Measurements from ENCODE around the gene SLC17A7.

The SLC17A7 gene

DNA sequence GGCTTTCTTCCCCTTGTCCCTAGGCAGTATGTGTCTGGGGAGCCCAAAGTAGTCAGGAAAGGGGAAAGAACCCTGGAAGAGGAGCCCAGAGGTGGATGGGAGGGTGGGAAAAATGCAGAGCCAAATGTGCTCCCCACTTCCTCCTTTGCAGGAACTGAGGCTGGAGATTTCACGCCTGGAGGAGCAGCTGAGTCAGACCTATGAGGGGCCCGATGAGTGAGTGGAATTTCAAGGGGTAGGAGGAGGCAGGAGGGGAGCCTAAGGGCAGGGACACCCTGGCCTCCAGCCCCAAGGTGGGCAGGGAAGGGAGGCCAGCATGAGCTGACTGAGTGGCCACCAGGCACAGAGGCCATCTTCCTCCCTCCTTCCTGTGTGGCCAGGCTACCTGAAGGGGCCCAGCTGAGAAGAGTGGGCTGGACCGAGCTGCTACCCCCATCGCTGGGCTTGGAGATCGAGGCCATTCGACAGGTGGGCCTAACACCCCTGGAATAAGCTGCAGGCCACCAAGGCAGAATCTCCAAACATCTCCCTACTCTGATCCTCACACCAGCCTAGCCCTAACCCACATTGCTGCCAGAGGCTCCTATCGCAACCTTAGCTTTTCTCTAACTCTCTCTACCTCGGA, 32.4 kb downstream of the SLC17A7 start:
- no peak for DNase-seq (ENCODE audit: low read depth in 2 of 2)

DNA sequence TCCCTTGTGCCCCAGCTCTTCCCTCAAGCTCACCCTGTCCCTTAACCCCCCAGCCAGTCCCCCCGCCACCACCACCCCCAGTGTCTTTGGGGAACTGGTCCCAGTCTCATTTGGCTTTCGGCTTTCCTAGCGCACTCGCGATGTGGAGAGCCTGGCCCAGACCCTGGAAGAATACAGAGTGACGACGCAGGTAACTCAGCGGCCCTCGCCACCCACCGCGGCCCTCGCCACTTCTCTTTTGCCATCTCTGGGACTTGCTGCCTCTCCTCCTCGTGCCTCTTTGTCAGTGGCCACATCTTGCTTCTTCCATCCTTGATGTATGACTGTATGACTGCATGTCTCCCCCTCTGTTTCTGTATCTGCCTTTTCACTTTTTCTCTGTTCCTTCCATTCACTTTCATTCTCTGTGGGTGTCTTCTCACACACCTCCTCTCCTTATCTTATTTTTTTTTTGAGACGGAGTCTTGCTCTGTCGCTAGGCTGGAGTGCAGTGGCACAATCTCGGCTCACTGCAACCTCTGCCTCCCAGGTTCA, 33.8 kb downstream of the SLC17A7 start:
- no peak for DNase-seq (ENCODE audit: low read depth in 2 of 2)

GRCh38 chr19:49407079-49407478, 34.2 kb downstream of the SLC17A7 start:
- no peak for DNase-seq (ENCODE audit: low read depth in 2 of 2)

DNA sequence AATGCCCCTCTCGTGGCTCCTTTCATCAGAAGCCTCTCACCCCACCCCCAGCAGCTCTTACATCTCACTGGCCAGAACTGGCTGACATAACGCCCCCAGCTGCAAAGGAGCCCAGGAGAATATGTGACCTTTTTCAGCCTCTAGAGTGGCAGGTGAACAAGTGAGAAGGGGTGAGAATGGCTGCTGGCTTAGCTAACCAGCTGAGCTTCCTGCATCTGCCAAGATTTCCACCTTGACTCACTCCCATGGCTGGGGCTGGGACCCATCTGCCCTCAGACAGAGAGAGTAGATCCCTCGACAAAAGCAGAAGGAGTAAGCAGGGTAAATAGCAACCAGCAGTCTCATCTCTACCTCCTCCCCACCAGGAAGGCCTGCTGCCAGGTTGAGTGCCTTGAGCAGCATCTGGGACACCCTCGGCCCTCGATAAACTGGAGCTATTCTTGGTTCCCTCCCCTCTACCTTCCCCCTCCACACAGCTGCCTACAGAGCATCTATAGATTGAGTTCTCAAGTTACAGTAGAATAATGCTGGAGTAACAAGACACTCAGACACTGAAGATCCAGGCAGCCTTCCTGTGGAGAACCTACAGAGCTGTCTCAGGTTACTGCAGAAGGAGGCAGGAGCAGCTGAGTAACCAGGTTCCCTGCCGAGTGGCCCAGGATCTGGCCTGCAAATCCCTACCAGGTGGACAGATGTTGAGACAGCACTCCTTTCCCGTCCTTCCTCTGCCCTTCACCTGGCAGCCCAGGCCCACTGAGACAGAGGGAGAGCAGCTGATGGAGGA, 37.7 kb downstream of the SLC17A7 start:
- DNase-seq (ENCODE audit: low read depth in 2 of 2) = no peak

DNA sequence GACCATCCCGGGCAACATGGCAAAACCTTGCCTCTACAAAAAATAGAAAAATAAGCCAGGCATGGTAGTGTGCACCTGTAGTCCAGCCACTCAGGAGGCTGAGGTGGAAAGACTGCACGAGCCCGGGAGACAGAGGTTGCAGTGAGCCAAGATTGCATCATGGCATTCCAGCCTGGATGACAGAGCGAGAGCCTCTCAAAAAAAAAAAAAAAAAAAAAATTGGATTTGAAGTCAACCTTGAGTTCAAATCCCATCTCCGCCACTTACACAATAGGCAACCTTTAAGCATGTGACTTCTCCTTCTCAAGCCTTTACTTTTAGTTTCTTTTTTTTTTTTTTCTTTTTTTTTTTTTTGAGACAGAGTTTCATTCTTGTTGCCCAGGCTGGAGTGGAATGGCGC, 41.3 kb downstream of the SLC17A7 start:
- DNase-seq (ENCODE audit: low read depth in 2 of 2) = no peak

- DNase-seq (ENCODE audit: low read depth in 2 of 2) = no peak
Measured at GRCh38 chr19:49398931-49399330, 42.4 kb downstream of the SLC17A7 start.

DNA sequence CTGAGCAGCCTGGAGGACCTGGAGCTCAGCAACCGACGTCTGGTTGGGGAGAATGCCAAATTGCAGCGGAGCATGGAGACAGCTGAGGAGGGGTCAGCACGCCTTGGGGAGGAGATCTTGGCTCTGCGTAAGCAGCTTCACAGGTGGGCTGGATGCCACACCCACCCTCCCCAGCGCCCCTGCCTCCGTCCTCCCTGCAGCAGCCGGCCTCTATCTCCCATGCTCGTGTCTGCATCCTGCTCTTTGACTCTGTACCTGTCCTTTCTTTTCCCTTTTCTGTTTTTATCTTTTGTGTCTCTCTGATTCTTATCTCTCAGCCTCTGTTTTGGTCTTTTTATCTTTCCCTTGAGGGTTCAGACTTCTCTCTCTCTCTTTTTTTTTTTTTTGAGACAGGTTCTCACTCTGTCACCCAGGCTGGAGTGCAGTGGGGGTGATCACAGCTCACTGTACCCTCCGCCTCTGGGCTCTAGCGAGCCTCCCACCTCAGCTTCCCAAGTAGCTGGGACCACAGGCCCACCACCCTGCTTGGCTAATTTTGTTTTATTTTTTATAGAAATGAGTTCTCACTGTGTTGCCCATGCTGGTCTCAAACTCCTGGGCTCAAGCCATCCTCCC, 43.2 kb downstream of the SLC17A7 start:
- DNase-seq (ENCODE audit: low read depth in 2 of 2) = no peak

DNA sequence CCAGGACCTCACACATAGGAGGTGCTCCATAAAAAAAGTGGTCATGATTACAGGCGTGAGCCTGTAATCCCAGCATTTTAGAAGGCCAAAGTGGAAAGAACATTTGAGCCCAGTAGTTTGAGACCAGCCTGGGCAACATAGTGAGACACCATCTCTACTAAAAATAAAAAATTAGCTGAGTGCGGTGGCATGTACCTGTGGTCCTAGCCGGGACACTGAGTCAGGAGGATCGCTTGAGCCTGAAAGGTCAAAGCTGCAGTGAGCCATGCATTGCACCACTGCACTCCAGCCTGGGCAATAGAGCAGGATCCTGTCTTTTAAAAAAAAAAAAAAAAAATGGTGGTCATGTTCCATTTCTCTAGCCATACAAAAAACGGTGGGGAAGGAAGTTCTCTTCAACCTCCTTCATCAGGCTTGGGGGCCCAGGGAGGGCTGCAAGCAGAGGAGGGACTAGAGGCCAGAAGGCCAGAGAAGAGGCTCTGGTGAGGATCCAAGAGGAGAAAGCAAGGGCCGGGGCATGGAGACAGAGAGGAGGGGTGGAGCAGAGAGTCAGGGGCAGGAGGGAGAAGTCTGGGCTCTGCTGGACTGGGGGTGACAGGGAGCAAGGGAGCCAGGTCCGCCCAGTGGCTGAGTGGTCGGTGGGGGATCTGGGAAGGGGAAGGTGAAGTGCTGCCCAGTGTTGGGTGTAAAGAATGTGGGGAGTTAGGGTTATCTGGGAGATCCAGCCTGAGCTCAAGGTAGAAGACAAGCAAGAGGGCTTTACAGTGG, 44.4 kb downstream of the SLC17A7 start:
- DNase-seq (ENCODE audit: low read depth in 2 of 2) = no peak

GRCh38 chr19:49395581-49396407, 45.5 kb downstream of the SLC17A7 start:
- DNase-seq (ENCODE audit: low read depth in 2 of 2) = no peak

GRCh38 chr19:49393881-49394280, 47.4 kb downstream of the SLC17A7 start:
- DNase-seq (ENCODE audit: low read depth in 2 of 2) = no peak

GRCh38 chr19:49391581-49392399, 49.5 kb downstream of the SLC17A7 start:
- peak; percentile 56 to 63 for DNase-seq (ENCODE audit: low read depth in 2 of 2)

DNA sequence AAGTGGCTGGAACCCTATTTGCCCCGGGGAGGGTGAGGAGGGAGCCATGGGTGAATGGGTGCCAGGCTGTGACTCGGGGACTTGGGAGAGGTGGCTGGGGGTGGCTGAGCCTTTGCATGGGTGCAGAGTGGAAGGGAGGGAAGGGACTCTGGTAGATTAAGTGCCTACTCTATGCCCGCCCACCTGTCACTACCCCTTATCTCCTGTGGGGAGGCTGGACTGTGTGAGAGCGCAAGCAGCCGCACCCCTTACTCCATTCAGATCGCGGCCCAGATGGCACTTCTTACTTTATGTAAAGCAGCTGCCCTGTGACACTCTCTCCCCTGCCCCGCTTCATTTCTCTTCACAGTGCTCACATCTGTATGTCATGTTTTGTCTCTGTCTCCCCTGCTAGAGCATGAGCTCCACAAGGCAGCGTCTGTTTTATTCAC, 50.4 kb downstream of the SLC17A7 start:
- no peak for DNase-seq (ENCODE audit: low read depth in 2 of 2)

GRCh38 chr19:49390131-49390928, 51.0 kb downstream of the SLC17A7 start:
- DNase-seq (ENCODE audit: low read depth in 2 of 2) = no peak

DNA sequence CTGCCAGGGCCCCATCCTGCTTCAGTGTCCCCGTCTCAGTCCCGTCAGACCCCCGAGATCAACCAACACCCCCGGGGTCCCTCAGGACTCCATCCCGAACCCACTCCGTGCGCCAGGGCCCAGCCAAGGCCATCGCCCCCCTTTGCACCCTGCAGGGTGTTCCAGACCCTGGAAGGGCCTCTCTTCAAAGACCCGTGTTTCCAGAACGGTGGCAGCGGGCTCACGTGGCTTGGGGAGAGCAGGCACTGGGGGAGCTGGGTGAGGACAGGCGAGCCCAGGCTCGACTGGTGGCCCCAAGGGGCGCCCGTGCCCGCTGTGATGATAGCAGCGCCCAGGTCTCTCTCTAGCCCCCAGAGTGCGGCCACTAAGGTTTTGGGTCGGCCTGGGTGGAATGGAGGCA, 51.9 kb downstream of the SLC17A7 start:
- no peak for DNase-seq (ENCODE audit: low read depth in 2 of 2)

DNA sequence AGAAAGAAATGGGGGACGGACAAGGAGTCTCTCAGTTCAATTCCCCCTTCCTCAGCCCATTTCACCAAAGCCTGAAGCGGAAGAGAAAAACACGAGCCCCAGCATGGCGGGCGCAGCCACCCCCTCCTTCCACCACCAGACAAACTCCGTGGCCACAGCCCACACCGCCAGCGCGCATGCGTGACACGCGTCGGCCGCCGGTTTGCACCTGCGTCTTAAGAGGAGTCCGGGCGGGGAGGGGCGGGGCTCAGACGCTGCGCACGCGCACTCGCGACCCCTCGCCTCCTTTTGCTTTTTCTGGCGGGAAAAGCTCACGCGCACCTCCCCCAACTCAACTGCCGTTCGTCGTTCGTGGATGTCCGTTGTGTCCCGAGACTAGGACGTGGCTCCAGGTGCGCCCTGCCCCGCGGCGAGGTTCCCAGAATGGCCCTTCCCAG, 53.4 kb downstream of the SLC17A7 start, which contains the start of gene KASH5:
TSS of gene KASH5 (plus strand) at position 314 of the 437 bp plus-strand sequence. CDS start 2,635 bp downstream, outside the sequence.
- DNase-seq (ENCODE audit: low read depth in 2 of 2) = peak; percentile 70 to 90

DNA sequence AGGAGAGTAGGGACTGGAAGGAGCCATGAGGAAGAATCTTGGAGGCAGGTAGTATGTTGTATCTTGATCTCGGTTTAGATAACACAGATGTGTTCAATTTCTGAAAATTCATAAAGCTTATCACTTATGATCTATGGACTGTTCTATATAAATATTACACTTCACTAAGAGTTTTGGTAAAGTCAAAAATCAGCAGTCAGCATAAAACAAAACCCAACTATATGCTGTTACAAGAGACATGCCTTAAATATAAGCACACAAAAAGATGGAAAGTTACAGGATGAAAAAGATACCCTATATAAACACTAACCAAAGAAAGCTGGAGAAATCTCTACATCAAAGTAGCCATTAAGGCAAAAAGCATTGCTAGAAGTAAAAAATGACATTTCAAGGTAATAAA, 57.7 kb downstream of the SLC17A7 start:
- DNase-seq (ENCODE audit: low read depth in 2 of 2) = no peak

DNA sequence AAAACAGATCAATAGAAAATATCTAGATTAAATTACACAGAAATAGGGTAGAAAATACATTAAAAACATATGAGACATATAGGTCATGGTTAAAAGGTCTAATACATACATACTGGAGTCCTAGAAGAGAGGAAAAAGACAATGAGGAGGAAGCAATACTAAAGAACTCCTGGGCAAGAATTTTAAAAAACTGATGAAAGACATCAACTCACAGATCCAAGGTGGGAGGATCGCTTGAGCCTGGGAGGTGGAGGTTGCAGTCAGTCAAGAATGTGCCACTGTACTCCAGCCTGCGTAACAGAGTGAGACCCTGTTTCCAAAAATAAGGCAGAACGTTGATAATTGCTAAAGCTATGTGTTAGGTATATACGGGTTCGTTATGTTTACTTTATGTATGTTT, 58.7 kb downstream of the SLC17A7 start:
- no peak for DNase-seq (ENCODE audit: low read depth in 2 of 2)

DNA sequence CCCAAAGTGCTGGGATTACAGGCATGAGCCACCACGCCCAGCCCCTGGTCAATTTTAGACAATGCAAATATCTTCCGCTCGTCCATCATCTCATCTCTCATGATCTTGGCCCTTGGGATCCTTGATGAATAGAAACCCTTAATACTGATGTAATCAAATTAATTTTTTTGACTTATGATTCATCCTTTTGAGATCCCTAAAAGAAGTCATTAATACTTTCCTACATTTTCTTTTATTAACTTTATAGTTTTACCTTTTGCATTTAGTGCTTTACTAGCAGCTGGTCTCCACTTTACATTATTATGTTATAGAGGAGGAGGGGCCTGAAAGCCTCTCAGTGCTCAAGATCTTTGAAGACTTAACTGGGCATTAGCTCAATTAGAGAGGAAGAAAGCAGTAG, 60.9 kb downstream of the SLC17A7 start:
- DNase-seq (ENCODE audit: low read depth in 2 of 2) = no peak
